ENCODE results near the gene NRXN2.

- TF ChIP-seq CTCF (IDR thresholded peaks at IDR 0.05) (no peak), POLR2A (IDR thresholded peaks at IDR 0.05) (no peak)
Observed at GRCh38 chr11:64568041-64568571, 154.9 kb downstream of the NRXN2 start.

All from heart left ventricle (tissue), 13 donors.